SK-N-SH (cell line): Measurements from ENCODE around the gene MAPT. TPM values are rescaled to one million over a fixed set of nuclear protein-coding genes. Genes with fewer than 3 reads are reported as not detected.

ENCODE experiments used
- CTCF ChIA-PET: fragments of 300-600, 350-600 bp; formaldehyde crosslinking; extraction: SDS; loops from one replicate; lab custom pipeline; 2021; lab: Yijun Ruan, JAX
- POLR2A ChIA-PET: fragments of 350-600 bp; sonication (Branson Sonifier 250); formaldehyde crosslinking; extraction: SDS; loops from one replicate; lab custom pipeline; 2020; ENCODE audit warnings: antibody characterized with exemption, inconsistent platforms; lab: Yijun Ruan, JAX
- DNase-seq: peaks from one replicate; pipeline ENCODE4 v3.0.0; 2012
- H2AFZ ChIP-seq: fragments of 200-600 bp; sonication (generic); 2 replicates; pipeline ENCODE4 v1.8.1; 2016; ENCODE audit warnings: antibody characterized with exemption, mild to moderate bottlenecking, low read depth
- H3F3A ChIP-seq: fragments of 200-600 bp; sonication (generic); replicated peaks from 2 replicates; pipeline ENCODE3; 2016; ENCODE audit warnings: antibody characterized with exemption, mild to moderate bottlenecking; ENCODE audit not compliant: insufficient read depth
- H3K27ac ChIP-seq, 2 experiments: fragments of 200-500 bp in 1 of 2; fragments of 200-600 bp in 1 of 2; sonication (Bioruptor generic) in 1 of 2; sonication (generic), shearing (Covaris generic) in 1 of 2; 2 replicates each; pipeline versions ENCODE4 v1.5.1 to v1.6.1; 2014 to 2016; ENCODE audit warnings: low read depth in 2 of 2, inconsistent platforms in 1 of 2, low read length in 1 of 2, mild to moderate bottlenecking in 1 of 2, mixed read lengths in 1 of 2
- H3K27me3 ChIP-seq: fragments of 200-600 bp; sonication (generic), shearing (Covaris generic); 2 replicates; pipeline ENCODE4 v1.6.1; 2016; ENCODE audit warnings: mixed run types; ENCODE audit not compliant: insufficient read depth
- H3K36me3 ChIP-seq, 2 experiments: fragments of 200-500 bp in 1 of 2; fragments of 200-600 bp in 1 of 2; sonication (Bioruptor generic) in 1 of 2; sonication (generic) in 1 of 2; replicated peaks in 1 of 2; 2 replicates each; pipeline versions ENCODE3 to v1.5.1; 2014 to 2016; ENCODE audit warnings: low read length in 1 of 2, mild to moderate bottlenecking in 1 of 2; ENCODE audit not compliant: insufficient read depth in 2 of 2, control insufficient read depth in 1 of 2
- H3K4me1 ChIP-seq, 2 experiments: fragments of 200-500 bp in 1 of 2; fragments of 200-600 bp in 1 of 2; sonication (Bioruptor generic) in 1 of 2; sonication (generic), shearing (Covaris generic) in 1 of 2; 2 replicates each; pipeline versions ENCODE4 v1.5.1 to v1.6.1; 2014 to 2016; ENCODE audit warnings: low read depth in 1 of 2, low read length in 1 of 2, mixed run types in 1 of 2; ENCODE audit not compliant: insufficient read depth in 2 of 2, control insufficient read depth in 1 of 2
- H3K4me2 ChIP-seq: fragments of 200-600 bp; sonication (generic), shearing (Covaris generic); 2 replicates; pipeline ENCODE4 v1.6.1; 2017; ENCODE audit warnings: mixed run types
- H3K4me3 ChIP-seq, 2 experiments: fragments of 200-500 bp in 1 of 2; fragments of 200-600 bp in 1 of 2; sonication (Bioruptor generic) in 1 of 2; sonication (generic), shearing (Covaris generic) in 1 of 2; 2 replicates each; pipeline versions ENCODE4 v1.5.1 to v1.8.1; 2014 to 2016; ENCODE audit warnings: low read depth in 2 of 2, inconsistent platforms in 1 of 2, low read length in 1 of 2, mild to moderate bottlenecking in 1 of 2, mixed read lengths in 1 of 2, moderate library complexity in 1 of 2
- H3K79me2 ChIP-seq: fragments of 200-600 bp; sonication (generic); 2 replicates; pipeline ENCODE4 v1.8.1; 2017; ENCODE audit warnings: mild to moderate bottlenecking; ENCODE audit not compliant: insufficient read depth
- H3K9ac ChIP-seq: fragments of 200-600 bp; sonication (generic); 2 replicates; pipeline ENCODE4 v1.6.1; 2017; ENCODE audit warnings: mixed run types
- H3K9me2 ChIP-seq: fragments of 200-600 bp; sonication (generic); 2 replicates; pipeline ENCODE4 v1.6.1; 2017; ENCODE audit warnings: mixed run types
- H3K9me3 ChIP-seq: fragments of 200-600 bp; sonication (generic); 2 replicates; pipeline ENCODE4 v1.6.1; 2017; ENCODE audit warnings: mixed run types, mild to moderate bottlenecking, moderate library complexity
- H4K20me1 ChIP-seq: fragments of 200-600 bp; sonication (generic); 2 replicates; pipeline ENCODE4 v1.6.1; 2017; ENCODE audit warnings: mild to moderate bottlenecking, mixed run types; ENCODE audit not compliant: insufficient read depth
- CTCF ChIP-seq: fragments of 200-600 bp; sonication (generic); IDR thresholded peaks from 2 replicates; pipeline ENCODE4 v1.6.1; 2017; ENCODE audit warnings: antibody characterized with exemption, mild to moderate bottlenecking, moderate library complexity
- ELF1 ChIP-seq: IDR thresholded peaks from 2 replicates; pipeline ENCODE4 v1.4.0; 2012
- EP300 ChIP-seq, 2 experiments: IDR thresholded peaks; 2 replicates each; pipeline versions ENCODE4 v1.4.0 to v1.6.1; 2012; ENCODE audit warnings: borderline replicate concordance in 1 of 2, low read depth in 1 of 2, low read length in 1 of 2
- FOSL2 ChIP-seq: IDR thresholded peaks from 2 replicates; pipeline ENCODE4 v1.4.0; 2012; ENCODE audit warnings: low read depth, mild to moderate bottlenecking, moderate library complexity, borderline replicate concordance
- FOXJ3 ChIP-seq: sonication (generic); formaldehyde crosslinking; IDR thresholded peaks from 2 replicates; pipeline ENCODE4 v1.5.1; 2020; ENCODE audit warnings: mild to moderate bottlenecking, missing genetic modification reagents
- FOXM1 ChIP-seq: IDR thresholded peaks from 2 replicates; pipeline ENCODE4 v1.4.0; 2012; ENCODE audit warnings: low read depth, mild to moderate bottlenecking
- GABPA ChIP-seq: IDR thresholded peaks from 2 replicates; pipeline ENCODE4 v1.4.0; 2012; ENCODE audit warnings: low read depth, mild to moderate bottlenecking
- IRF3 ChIP-seq: fragments of 150-350 bp; IDR thresholded peaks from 2 replicates; pipeline ENCODE4 v1.6.1; 2016; ENCODE audit warnings: mild to moderate bottlenecking, low read depth, low read length
- MEF2A ChIP-seq: IDR thresholded peaks from 2 replicates; pipeline ENCODE4 v1.4.0; 2012; ENCODE audit warnings: low read depth, borderline replicate concordance
- NFIC ChIP-seq: IDR thresholded peaks from 2 replicates; pipeline ENCODE4 v1.4.0; 2012; ENCODE audit warnings: borderline replicate concordance
- POLR2AphosphoS5 ChIP-seq: IDR thresholded peaks from 2 replicates; pipeline ENCODE4 v1.6.1; 2012; ENCODE audit warnings: low read depth, low read length
- RAD21 ChIP-seq: IDR thresholded peaks from 2 replicates; pipeline ENCODE4 v1.6.1; 2012; ENCODE audit warnings: mild to moderate bottlenecking, low read length
- RFX5 ChIP-seq: IDR thresholded peaks from 2 replicates; pipeline ENCODE4 v1.6.1; 2012; ENCODE audit warnings: mild to moderate bottlenecking, improper control_type of control experiment, low read length
- RXRA ChIP-seq: IDR thresholded peaks from 2 replicates; pipeline ENCODE4 v1.4.0; 2012; ENCODE audit warnings: low read depth, mild to moderate bottlenecking, borderline replicate concordance
- SIN3A ChIP-seq: IDR thresholded peaks from 2 replicates; pipeline ENCODE4 v1.6.1; 2012; ENCODE audit warnings: low read depth, mild to moderate bottlenecking, low read length, moderate library complexity, borderline replicate concordance
- SMC3 ChIP-seq: IDR thresholded peaks from 2 replicates; pipeline ENCODE4 v1.6.1; 2012; ENCODE audit warnings: low read depth, low read length, improper control_type of control experiment
- TCF12 ChIP-seq: IDR thresholded peaks from 2 replicates; pipeline ENCODE4 v1.4.0; 2012
- TEAD4 ChIP-seq: IDR thresholded peaks from 2 replicates; pipeline ENCODE4 v1.4.0; 2012; ENCODE audit warnings: mild to moderate bottlenecking, borderline replicate concordance; ENCODE audit not compliant: insufficient read depth
- YY1 ChIP-seq: IDR thresholded peaks from 2 replicates; pipeline ENCODE4 v1.4.0; 2012; ENCODE audit warnings: low read depth, mild to moderate bottlenecking
- WGBS: methylation state at CpG from one replicate; pipeline ENCODE4 v1.1.6; 2017; ENCODE audit warnings: low lambda C conversion rate; 5-methylcytosine and 5-hydroxymethylcytosine counted together
- polyA plus RNA-seq, 3 experiments: library from polyadenylated mRNA; depleted of rRNA; stranded (reverse); fragments of >200 nt; gene quantifications; 2 replicates each; pipeline ENCODE4 v1.2.3, GENCODE V29; 2012
- TF ChIP-seq, protein P1 (sequence below): IDR thresholded peaks from 2 replicates; pipeline ENCODE4 v1.4.0; 2012; ENCODE audit warnings: low read depth, borderline replicate concordance
- TF ChIP-seq, protein P2 (sequence below): IDR thresholded peaks from 2 replicates; pipeline ENCODE4 v1.4.0; 2012; ENCODE audit warnings: low read depth, borderline replicate concordance

MAPT gene
- polyA plus RNA-seq, 1 of the 3 experiments (the other 2 are of a cell fraction), result 0.74 TPM

GRCh38 chr17:45976391-45976754 lies 82.0 kb downstream of the MAPT start (continued):
- TF ChIP-seq TCF12 (no peak), IRF3 (no peak), RAD21 (no peak), CTCF (no peak), TEAD4 (no peak)
- TF ChIP-seq, protein P1, sequence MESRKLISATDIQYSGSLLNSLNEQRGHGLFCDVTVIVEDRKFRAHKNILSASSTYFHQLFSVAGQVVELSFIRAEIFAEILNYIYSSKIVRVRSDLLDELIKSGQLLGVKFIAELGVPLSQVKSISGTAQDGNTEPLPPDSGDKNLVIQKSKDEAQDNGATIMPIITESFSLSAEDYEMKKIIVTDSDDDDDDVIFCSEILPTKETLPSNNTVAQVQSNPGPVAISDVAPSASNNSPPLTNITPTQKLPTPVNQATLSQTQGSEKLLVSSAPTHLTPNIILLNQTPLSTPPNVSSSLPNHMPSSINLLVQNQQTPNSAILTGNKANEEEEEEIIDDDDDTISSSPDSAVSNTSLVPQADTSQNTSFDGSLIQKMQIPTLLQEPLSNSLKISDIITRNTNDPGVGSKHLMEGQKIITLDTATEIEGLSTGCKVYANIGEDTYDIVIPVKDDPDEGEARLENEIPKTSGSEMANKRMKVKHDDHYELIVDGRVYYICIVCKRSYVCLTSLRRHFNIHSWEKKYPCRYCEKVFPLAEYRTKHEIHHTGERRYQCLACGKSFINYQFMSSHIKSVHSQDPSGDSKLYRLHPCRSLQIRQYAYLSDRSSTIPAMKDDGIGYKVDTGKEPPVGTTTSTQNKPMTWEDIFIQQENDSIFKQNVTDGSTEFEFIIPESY, result no peak

- DNase-seq, result no peak
- Histone ChIP-seq H3K4me2 (no peak overlapping the region), H3K4me3 (no peak overlapping the region), H4K20me1 (no peaks in the 10 kb centered on the region), H3K4me1 (no peaks in the 10 kb centered on the region; a peak in 1 of 4 replicates), H3K36me3 (no peaks in the 10 kb centered on the region), H3K79me2 (no peaks in the 10 kb centered on the region), H2AFZ (no peak overlapping the region), H3K9me3 (no peaks in the 10 kb centered on the region), H3F3A (no peaks in the 10 kb centered on the region), H3K27ac (no peak overlapping the region), H3K27me3 (no peaks in the 10 kb centered on the region), H3K9me2 (no peaks in the 10 kb centered on the region), H3K9ac (no peak overlapping the region)
- 59% methylated on average over 13 of the region's 18 CpGs for WGBS
- CTCF ChIA-PET, result interaction anchor here (1.4 kb wide), 1 partner anchor 25 kb away, joined by 5 read pairs; no protein-coding TSS in a partner anchor
- no peak for TF ChIP-seq FOXM1
- no peak for TF ChIP-seq FOSL2
- no peak for TF ChIP-seq GABPA
- TF ChIP-seq YY1, result no peak
- TF ChIP-seq, protein P2, sequence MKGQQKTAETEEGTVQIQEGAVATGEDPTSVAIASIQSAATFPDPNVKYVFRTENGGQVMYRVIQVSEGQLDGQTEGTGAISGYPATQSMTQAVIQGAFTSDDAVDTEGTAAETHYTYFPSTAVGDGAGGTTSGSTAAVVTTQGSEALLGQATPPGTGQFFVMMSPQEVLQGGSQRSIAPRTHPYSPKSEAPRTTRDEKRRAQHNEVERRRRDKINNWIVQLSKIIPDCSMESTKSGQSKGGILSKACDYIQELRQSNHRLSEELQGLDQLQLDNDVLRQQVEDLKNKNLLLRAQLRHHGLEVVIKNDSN, result no peak
- no peak for TF ChIP-seq RAD21
- no peak for TF ChIP-seq ELF1
- no peak for TF ChIP-seq RXRA
- no peak for TF ChIP-seq NFIC
- no peak for TF ChIP-seq SIN3A
- TF ChIP-seq POLR2AphosphoS5, result no peak
- TF ChIP-seq TEAD4, result no peak
- no peak for TF ChIP-seq SMC3
- TF ChIP-seq MEF2A, result no peak
- no peak for TF ChIP-seq RFX5
- no peak for TF ChIP-seq CTCF
- no peak for TF ChIP-seq EP300 (IDR thresholded peaks at IDR 0.05; ENCODE audit: borderline replicate concordance in 1 of 2, low read depth in 1 of 2, low read length in 1 of 2)
- TF ChIP-seq FOXJ3 (CRISPR knock-in tag), result no peak
- TF ChIP-seq, all 33 proteins: peak for 0
- POLR2A ChIA-PET, result no interaction called here
Measured at GRCh38 chr17:45976755-45977505, 82.6 kb downstream of the MAPT start.
